ENCODE results near the gene FCER1G. TPM values are rescaled to one million over a fixed set of nuclear protein-coding genes. Genes with fewer than 3 reads are reported as not detected.

Gene FCER1G
- total RNA-seq, 2 donors from 2014 or later, result 8.3 to 12.3 TPM

DNA sequence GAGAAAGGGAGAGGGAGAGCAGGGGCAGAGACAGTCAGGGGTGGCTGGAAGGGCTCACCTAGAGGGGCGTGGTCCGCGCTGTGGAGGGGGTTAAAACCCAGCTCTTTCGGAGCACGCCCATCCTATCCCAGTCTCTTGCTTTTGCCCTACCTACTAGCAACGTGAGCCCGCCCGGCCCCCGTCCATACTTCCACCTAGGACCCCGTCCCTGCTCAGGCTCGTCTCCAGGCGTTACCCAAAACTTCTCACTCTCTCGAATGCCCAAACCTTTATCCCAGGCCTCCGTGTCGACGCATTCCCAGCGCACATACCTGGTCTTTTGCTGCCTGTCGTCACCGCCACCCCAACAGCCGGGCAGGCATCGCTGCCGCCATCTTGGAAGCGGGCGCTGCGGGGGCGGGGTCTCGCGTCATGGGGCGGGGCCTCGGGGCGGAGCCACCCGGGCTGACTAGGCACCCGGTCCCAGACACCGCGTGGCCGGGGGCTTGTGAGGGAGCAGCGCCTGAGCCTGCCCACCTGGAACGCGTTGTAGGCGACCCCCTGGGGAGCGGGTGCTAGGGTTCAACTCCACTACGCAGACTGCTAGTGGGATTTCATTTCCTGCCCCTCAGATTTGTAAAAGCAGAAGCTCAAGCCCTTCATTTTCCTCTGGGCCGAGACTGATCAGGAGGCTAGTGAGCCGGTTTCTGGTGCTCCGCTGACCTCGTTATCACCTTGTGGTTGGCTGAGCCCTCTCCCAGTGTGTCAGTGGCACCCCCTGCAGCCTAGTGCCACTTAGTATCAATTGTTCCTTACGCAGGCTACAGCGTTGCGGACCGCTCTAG lies 37.8 kb upstream of the FCER1G start, which contains the start of gene B4GALT3:
TSS of gene B4GALT3 (minus strand) at position 396 of the 824 bp plus-strand sequence. CDS start 1,447 bp downstream, outside the sequence.
- peak within 1 kb of the TSS; percentile 100 for H3K4me3 Mint-ChIP-seq
- ATAC-seq (peak; percentile 93), DNase-seq (peak; percentile 91 to 95 (median 93))
- no peaks in the 10 kb centered on the region for H3K27me3 Mint-ChIP-seq
- H3K36me3 Mint-ChIP-seq (ENCODE audit: low read depth), result peaks cover 10% of the 10 kb centered on the region
- H3K4me1 Mint-ChIP-seq, result peaks cover 59% of the 10 kb centered on the region
- H3K27ac Mint-ChIP-seq, result peak within 1 kb of the TSS; percentile 93
- H3K9me3 ChIP-seq (ENCODE audit: control insufficient read depth, low read length, poor library complexity, severe bottlenecking), result no peaks in the 10 kb centered on the region

DNA sequence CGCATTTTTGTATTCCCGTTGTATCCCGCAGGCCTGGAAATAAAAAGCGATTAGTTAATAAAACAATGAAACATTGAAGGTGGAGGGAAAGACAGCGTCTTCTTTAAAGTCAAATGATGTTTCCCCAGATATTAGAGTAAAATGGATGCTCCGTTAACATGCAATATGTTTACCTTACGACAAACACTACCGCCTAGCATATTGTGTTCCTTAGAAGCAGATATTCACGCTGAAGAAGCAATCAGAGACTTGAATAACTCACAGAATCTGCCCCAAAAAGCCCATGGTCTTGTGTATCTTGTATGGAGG lies 37.2 kb upstream of the FCER1G start:
- H3K36me3 Mint-ChIP-seq (ENCODE audit: low read depth), result peaks cover 10% of the 10 kb centered on the region

DNA sequence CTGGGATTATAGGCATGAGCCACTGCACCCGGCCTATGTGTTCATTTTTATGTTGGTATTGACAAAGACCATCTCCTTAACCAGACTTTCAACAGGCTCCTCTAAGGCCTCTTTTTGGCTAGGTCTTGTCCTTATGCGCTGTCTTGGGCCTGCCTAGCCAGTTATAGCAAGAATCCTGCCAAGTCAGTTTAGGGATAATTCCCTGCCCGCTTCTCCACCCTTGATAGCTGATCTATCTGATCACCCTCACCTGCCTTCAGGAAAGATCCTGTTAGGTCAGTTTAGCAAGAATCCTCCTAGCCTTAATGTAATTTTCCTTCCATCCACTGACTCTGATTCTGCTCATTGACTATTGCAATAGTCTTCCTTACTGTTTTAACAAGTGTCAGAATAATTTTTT lies 35.4 kb upstream of the FCER1G start:
- no peak for DNase-seq
- Mint-ChIP-seq H3K27ac (peak overlapping the region; percentile 59), H3K36me3 (ENCODE audit: low read depth) (peaks cover 4% of the 10 kb centered on the region), H3K4me3 (peak overlapping the region; percentile 28), H3K27me3 (no peaks in the 10 kb centered on the region), H3K4me1 (peaks cover 63% of the 10 kb centered on the region)
- no peak for ATAC-seq
- no peaks in the 10 kb centered on the region for H3K9me3 ChIP-seq (ENCODE audit: control insufficient read depth, low read length, poor library complexity, severe bottlenecking)

More for the DNA sequence above, 37.2 kb upstream of the FCER1G start:
- no peaks in the 10 kb centered on the region for H3K27me3 Mint-ChIP-seq
- no peaks in the 10 kb centered on the region for H3K9me3 ChIP-seq (ENCODE audit: control insufficient read depth, low read length, poor library complexity, severe bottlenecking)
- DNase-seq (no peak), ATAC-seq (no peak)
- peak overlapping the region; percentile 100 for H3K4me3 Mint-ChIP-seq
- peaks cover 57% of the 10 kb centered on the region for H3K4me1 Mint-ChIP-seq
- H3K27ac Mint-ChIP-seq, result peak overlapping the region; percentile 93

DNA sequence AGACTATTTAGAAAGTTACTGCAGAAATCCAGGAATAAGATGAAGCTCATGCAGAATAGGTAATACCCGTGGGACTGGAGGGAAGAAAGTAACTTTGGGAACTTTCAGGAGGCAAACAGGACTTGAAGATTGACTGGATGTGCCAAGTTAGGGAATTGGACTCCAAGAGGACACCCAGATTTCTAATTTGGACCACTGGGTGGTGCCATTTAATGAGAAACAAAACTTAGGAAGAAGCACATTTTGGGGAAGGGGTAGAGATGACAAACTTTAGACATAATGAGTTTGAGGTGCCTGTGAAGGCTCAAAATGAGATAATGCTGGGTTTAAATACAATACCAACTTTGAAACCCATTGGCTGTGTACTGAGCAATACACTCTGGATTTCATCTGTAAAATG lies 34.5 kb upstream of the FCER1G start:
- Mint-ChIP-seq H3K36me3 (ENCODE audit: low read depth) (peaks cover 3% of the 10 kb centered on the region), H3K4me3 (peak overlapping the region; percentile 52), H3K27ac (peak overlapping the region; percentile 59), H3K27me3 (no peaks in the 10 kb centered on the region), H3K4me1 (peaks cover 66% of the 10 kb centered on the region)
- DNase-seq (no peak), ATAC-seq (no peak)
- H3K9me3 ChIP-seq (ENCODE audit: control insufficient read depth, low read length, poor library complexity, severe bottlenecking), result no peaks in the 10 kb centered on the region

DNA sequence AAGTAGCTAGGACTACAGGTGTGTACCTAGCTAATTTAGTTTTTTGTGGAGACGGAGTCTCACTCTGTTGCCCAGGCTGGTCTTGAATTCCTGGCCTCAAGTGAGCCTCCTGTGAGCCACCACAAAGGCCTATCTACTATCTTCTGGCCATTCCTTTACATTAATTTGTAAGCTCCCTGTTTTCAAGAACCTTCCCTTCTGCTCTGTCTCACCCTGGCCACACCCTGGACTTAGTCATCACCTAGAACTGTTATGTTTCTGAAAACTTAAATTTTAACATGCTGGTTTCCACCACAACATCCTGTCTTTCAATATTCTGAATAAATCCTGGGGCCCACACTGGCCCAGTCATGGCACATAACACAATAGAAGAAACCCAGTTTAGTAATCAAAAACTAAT lies 32.9 kb upstream of the FCER1G start:
- Mint-ChIP-seq H3K4me3 (peak overlapping the region; percentile 88), H3K36me3 (ENCODE audit: low read depth) (peaks cover 1% of the 10 kb centered on the region), H3K27ac (peak overlapping the region; percentile 95), H3K27me3 (no peaks in the 10 kb centered on the region), H3K4me1 (peaks cover 66% of the 10 kb centered on the region)
- DNase-seq, result no peak
- no peaks in the 10 kb centered on the region for H3K9me3 ChIP-seq (ENCODE audit: control insufficient read depth, low read length, poor library complexity, severe bottlenecking)
- ATAC-seq, result peak; percentile 45

DNA sequence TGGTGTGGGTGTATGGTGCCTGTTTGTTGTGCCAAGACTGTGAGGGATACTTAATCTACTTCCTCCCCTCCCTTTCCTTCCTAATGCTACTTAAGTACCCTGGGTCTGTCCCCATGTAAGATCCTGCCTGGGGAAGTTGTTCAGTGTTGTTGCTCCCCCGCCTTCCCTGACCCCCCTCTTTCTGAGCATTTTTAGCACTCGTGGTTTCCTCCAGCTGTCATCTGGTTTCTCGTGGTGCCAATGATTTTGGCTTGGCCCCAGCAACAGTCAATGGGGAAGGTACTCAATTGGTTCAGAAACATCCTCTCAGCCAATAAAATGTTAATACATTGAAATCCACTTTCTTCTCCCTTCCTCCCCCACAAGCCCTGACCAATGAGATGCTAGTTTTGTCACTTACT lies 29.8 kb upstream of the FCER1G start:
- no peaks in the 10 kb centered on the region for H3K9me3 ChIP-seq (ENCODE audit: control insufficient read depth, low read length, poor library complexity, severe bottlenecking)
- peaks cover 67% of the 10 kb centered on the region for H3K4me1 Mint-ChIP-seq
- no peaks in the 10 kb centered on the region for H3K27me3 Mint-ChIP-seq
- H3K27ac Mint-ChIP-seq, result peak overlapping the region; percentile 95
- H3K36me3 Mint-ChIP-seq (ENCODE audit: low read depth), result no peaks in the 10 kb centered on the region
- DNase-seq, result peak; percentile 36 to 61 (median 59)
- peak; percentile 87 for ATAC-seq
- H3K4me3 Mint-ChIP-seq, result peak overlapping the region; percentile 93

DNA sequence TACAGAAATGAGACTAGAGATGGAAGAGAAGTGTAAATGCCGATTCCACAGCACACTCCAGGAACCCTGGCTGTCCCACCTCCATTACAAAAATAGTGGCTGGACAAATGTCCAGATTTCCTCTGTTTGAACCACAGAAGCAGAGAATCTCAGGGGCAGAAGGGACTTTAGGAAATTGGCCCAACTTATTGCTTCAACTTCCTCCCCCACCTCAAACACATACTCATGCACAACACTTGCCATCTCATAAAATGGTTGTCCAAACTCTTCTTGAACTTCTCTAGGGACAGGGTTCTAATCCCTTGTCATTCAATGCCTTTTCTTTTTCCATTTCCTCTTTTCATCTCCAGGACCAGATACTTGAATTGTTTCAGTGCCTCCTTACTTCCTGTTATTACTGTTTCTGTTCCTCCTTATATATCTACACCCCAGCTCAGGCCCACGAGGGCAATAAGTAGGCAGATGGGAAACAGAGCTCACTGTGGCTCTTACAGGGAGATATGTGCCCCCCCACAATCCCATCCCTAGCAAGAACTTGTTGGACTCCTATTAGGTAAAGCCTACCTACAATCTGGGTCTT lies 29.3 kb upstream of the FCER1G start:
- Mint-ChIP-seq H3K27ac (peak overlapping the region; percentile 95), H3K27me3 (no peaks in the 10 kb centered on the region), H3K4me3 (peak overlapping the region; percentile 93), H3K36me3 (ENCODE audit: low read depth) (no peaks in the 10 kb centered on the region), H3K4me1 (peaks cover 65% of the 10 kb centered on the region)
- ATAC-seq, result peak; percentile 7
- DNase-seq, result no peak
- no peaks in the 10 kb centered on the region for H3K9me3 ChIP-seq (ENCODE audit: control insufficient read depth, low read length, poor library complexity, severe bottlenecking)

DNA sequence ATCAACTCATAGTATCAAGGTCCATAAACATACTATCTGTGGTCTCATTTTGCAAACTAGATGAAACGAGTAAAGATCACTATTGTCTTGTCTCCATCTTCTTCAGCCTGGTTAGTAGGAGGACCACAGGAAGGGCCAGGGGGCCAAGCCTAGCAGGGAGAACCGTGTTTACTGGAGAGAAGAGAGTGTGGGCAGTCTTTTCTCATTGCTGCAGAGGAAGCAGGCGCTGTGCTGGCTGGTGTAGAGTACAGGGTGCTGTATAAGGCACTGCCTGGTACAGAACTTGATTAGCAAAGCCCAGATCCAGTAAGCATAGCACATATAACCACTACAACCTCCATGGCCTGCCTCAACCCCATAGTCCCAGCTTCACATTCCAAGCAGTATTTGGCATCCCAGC lies 27.8 kb upstream of the FCER1G start:
- Mint-ChIP-seq H3K4me1 (peaks cover 60% of the 10 kb centered on the region), H3K4me3 (peak overlapping the region; percentile 73), H3K36me3 (ENCODE audit: low read depth) (no peaks in the 10 kb centered on the region), H3K27me3 (no peaks in the 10 kb centered on the region), H3K27ac (peak overlapping the region; percentile 95)
- no peak for ATAC-seq
- no peak for DNase-seq
- H3K9me3 ChIP-seq (ENCODE audit: control insufficient read depth, low read length, poor library complexity, severe bottlenecking), result no peaks in the 10 kb centered on the region

DNA sequence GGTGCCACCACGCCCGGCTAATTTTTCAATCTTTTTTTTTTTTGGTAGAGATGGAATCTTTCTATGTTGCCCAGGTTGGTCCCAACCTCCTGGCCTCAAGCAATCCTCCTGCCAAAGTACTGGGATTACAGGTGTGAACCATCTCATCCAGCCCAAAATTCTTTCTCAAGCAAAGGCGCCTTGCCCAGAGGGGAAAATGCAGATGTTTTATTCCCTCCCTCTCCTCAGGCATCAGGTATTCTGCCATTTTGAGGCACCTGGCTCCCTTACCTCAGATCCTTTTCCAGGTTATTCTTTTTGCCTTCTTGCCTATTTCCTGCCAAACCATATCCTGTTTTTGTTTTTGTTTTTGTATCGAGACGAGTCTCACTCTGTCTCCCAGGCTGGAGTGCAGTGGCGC lies 26.7 kb upstream of the FCER1G start:
- H3K4me3 Mint-ChIP-seq, result peak overlapping the region; percentile 28
- H3K4me1 Mint-ChIP-seq, result peaks cover 56% of the 10 kb centered on the region
- no peaks in the 10 kb centered on the region for H3K9me3 ChIP-seq (ENCODE audit: control insufficient read depth, low read length, poor library complexity, severe bottlenecking)
- H3K27me3 Mint-ChIP-seq, result no peaks in the 10 kb centered on the region
- DNase-seq, result no peak
- H3K27ac Mint-ChIP-seq, result no peak overlapping the region
- ATAC-seq, result no peak
- H3K36me3 Mint-ChIP-seq (ENCODE audit: low read depth), result no peaks in the 10 kb centered on the region

DNA sequence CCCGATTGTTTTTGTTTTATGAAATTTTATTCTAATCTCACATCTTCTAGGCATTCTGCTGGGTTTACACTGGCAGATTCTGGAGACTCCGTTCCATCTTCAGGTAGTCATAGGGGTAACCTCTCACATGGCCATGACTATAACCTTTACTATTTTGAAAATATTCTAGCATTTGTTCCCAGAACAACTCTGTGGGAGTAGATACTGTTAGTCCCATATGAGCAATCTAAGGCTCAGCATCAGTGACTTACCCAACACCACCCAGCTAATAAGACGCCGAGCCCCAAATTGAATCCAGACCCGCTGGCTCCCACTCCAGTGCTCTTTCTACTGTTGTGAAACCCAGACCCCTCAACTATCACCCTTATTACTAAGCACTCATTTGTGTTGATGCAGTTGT lies 26.1 kb upstream of the FCER1G start:
- ATAC-seq (no peak), DNase-seq (no peak)
- no peaks in the 10 kb centered on the region for H3K9me3 ChIP-seq (ENCODE audit: control insufficient read depth, low read length, poor library complexity, severe bottlenecking)
- no peak overlapping the region for H3K4me3 Mint-ChIP-seq
- H3K4me1 Mint-ChIP-seq, result peaks cover 51% of the 10 kb centered on the region
- no peaks in the 10 kb centered on the region for H3K36me3 Mint-ChIP-seq (ENCODE audit: low read depth)
- H3K27ac Mint-ChIP-seq, result peak overlapping the region; percentile 72
- H3K27me3 Mint-ChIP-seq, result no peaks in the 10 kb centered on the region

DNA sequence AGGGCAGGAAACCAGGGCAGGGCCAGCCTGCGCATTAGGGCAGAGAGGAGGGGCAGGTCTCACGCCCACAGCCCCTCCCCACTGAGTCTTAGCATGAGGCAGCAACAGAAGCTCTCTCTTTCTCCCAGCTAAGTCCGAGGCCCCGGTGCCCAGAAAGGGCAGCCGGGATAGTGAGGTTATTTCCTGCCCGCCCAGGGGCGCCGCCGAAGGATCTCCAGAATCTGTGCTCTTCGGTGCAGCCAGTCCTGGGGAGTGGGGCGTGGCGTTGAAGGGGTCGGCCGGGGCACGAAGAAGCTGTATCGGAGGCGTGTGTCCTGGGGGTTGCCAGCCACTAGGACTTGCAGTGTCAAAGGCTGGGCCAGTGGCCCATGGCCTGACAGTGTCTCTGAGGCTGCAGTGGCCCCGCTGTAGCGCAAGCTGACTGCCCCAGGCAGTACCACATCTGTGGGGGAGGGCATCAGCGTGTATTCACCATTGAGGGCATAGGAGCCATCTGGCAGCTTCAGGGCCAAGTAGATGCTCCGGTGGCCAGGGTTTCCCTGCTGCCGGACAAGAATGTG lies 24.1 kb upstream of the FCER1G start:
- Mint-ChIP-seq H3K4me1 (peaks cover 33% of the 10 kb centered on the region), H3K27ac (peak overlapping the region; percentile 84), H3K27me3 (no peaks in the 10 kb centered on the region), H3K36me3 (ENCODE audit: low read depth) (no peaks in the 10 kb centered on the region), H3K4me3 (no peak overlapping the region)
- no peaks in the 10 kb centered on the region for H3K9me3 ChIP-seq (ENCODE audit: control insufficient read depth, low read length, poor library complexity, severe bottlenecking)
- ATAC-seq (no peak), DNase-seq (no peak)

DNA sequence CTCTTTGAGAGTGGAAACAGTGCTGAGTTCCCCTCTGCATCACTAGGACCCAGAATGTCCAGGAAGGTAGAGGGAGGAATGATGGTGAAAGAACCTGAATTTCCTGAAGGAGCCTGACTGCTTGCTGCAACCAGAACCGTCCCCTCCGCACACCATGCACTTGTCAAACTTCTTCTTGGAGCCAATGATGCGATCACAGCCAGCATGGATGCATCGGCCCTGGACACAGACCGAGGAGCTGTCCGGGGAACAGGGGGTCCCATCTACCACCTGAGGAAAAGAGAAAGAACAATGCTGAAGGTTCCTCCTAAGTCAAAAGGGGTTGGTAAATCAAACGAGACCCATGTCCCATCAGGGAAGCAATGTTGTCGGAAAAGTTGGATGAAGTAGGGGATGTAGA lies 23.1 kb upstream of the FCER1G start:
- Mint-ChIP-seq H3K4me1 (peaks cover 24% of the 10 kb centered on the region), H3K27me3 (no peaks in the 10 kb centered on the region), H3K36me3 (ENCODE audit: low read depth) (no peaks in the 10 kb centered on the region), H3K27ac (peak overlapping the region; percentile 57), H3K4me3 (no peak overlapping the region)
- no peak for ATAC-seq
- H3K9me3 ChIP-seq (ENCODE audit: control insufficient read depth, low read length, poor library complexity, severe bottlenecking), result no peaks in the 10 kb centered on the region
- no peak for DNase-seq

Data from T-helper 17 cell (primary cell).